GM21515 (cell line): Measurements from ENCODE around the gene TIMM8A.
"Not testable (repeated sequence)": the region's sequence is repeated elsewhere in the genome, so short reads cannot be mapped to it uniquely, and the experiment has no call there.

ENCODE experiments used
- ATAC-seq: cut with Tn5 transposase; IDR thresholded peaks from one replicate; pipeline ENCODE4 v1.9.1; 2021; ENCODE audit not compliant: unreplicated experiment

TIMM8A gene

GRCh38 chrX:101360390-101360789 lies 11.8 kb upstream of the TIMM8A start:
- ATAC-seq = no peak

DNA sequence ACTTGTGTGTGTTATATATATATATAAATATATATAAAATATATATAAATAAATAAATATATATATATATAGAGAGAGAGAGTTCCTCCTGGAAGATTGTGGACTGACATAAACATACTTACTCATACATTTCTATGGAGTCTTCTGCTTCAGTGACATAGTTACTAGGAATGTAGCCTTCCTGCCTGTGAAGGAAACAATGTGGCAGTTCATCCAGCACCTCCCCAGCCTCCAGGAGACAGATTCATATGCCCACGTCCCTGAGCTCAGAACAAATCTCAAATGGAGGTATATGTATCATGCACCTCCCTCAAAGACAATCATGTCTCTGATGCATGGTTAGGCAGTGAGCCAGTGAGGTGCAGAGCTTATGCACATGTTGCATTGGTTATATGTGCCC lies 11.4 kb upstream of the TIMM8A start:
- ATAC-seq = no peak

GRCh38 chrX:101357166-101357795 lies 8.7 kb upstream of the TIMM8A start:
- no peak for ATAC-seq

DNA sequence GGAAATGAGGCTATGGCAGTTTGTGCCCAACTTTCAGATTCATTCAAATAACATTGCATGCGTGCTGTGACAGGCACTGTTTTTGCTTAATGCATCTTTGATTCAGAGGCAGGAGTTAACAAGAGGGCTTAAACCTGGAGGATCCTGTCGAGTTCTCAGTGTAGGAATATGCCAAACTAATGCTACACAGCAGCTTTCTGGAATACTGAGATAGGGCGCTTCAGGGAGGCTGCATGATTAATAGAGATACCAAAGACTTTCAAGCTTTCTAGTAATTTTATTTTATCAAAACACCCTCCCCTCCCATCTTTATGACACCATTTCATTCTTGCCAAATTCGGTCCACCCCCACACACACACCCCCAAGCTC lies 636 bp upstream of the TIMM8A start:
- ATAC-seq = no peak

- ATAC-seq = no peak
These were observed 587 bp downstream of the TIMM8A start for GRCh38 chrX:101347859-101348451.

DNA sequence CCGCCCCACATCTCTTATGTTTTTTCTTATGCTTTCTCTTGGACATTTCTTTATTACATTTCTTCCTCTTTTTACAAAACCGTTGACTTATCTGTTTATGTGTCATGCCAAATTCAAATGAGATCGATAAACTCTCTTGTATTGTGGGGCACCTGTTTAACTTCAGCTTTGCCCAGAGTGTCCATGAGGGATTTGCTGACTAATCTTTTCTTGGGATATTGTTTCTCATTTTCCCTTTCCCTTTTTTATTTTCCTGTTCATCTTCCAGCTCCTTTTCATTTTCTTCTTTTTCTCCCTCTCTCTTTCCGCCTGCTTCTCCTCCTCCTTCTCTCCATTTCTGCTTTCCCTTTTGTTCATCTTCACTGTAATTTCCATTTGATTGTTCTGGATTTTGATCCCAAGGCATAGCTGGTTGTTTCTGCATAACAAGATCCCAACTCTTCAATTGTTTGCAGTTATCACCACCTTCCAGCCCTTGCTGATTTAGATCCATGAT lies 10.7 kb downstream of the TIMM8A start:
- no peak for ATAC-seq

GRCh38 chrX:101334310-101334709 lies 14.2 kb downstream of the TIMM8A start:
- ATAC-seq = not testable (repeated sequence)

GRCh38 chrX:101326600-101326999 lies 21.9 kb downstream of the TIMM8A start:
- ATAC-seq = not testable (repeated sequence)

GRCh38 chrX:101303790-101304189 lies 44.8 kb downstream of the TIMM8A start:
- no peak for ATAC-seq
